GM18498 (cell line): ENCODE measurements around the gene ARL6IP1.
"Not testable (repeated sequence)": the region's sequence is repeated elsewhere in the genome, so short reads cannot be mapped to it uniquely, and the experiment has no call there.

Experiments
- ATAC-seq: cut with Tn5 transposase; IDR thresholded peaks from one replicate; pipeline ENCODE4 v1.9.1; 2021; ENCODE audit warnings: mild to moderate bottlenecking, moderate library complexity; ENCODE audit not compliant: unreplicated experiment

ARL6IP1 gene

DNA sequence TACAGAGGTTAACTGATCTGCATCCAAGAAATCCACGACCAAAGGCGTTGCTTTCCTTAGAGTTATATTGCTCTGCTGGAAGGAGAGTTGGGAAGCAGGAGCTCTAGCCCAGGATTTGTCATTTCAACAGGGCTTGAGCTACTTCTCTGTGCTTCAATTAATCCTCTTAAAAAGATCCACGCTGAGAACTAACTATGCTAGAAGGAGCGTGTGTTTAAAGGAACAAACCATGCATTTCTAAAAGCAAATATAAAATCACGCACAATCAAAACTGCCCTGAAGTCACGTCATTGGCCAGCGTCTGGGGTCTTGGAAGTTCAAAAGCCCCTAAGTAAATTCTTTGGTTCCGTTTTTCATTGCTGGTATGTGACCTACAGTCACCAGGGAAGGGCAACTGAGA, 1.1 kb downstream of the ARL6IP1 start:
- ATAC-seq, result no peak

DNA sequence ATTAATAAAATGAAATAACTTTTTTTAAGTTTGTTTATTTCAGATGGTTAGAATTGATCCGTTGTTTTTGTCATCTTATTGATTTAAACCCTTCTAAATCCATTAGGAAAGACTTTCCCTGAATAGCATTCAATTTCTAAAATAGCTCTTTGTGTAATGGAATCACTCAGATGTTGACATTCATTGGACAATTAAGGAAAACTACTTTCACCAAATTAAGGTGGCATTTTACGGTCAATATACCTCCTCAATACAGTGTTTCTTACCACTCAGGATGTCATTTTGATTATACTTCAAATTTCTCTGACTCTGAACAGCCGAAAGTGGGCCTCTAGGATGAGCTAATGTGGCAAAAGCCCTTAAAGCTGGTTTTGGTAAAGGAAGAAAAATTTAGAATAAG, 1.8 kb downstream of the ARL6IP1 start:
- ATAC-seq, result no peak

DNA sequence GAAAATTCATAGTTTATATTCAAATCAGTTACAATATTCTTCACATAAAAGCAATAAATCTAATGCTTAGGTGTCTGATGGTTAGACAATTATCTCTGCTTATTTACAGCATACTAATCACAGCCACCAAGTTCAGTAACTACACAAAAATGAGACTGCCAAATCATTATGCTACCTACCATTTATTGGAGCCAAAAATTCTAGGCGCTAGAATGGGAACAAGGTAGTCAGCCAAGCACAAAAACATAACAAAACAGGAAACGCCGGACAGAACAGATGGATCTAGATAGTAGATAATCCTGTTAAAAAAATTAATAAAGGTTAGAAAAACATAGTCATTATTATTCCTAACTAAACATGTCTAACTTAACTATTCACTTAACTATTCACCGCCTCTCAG, 3.6 kb downstream of the ARL6IP1 start:
- ATAC-seq, result no peak

DNA sequence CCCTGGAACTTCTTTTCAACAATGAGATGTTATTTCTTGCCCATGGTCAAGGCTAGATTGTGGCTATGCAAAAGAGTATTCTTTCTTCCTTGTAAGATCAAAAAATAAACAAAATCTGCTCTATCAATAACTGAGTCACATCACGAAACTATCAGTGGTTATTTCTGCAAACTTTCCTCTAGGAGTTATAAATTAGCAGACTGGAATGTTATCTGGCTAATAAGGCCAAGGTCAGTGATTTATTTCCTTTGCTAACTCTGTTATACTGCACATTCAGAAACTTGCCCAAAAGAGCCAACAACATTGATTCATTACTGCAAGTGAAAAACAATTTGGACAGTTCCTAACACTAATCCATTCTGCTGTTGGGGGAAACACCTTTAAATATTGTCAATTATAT, 5.0 kb downstream of the ARL6IP1 start:
- no peak for ATAC-seq

DNA sequence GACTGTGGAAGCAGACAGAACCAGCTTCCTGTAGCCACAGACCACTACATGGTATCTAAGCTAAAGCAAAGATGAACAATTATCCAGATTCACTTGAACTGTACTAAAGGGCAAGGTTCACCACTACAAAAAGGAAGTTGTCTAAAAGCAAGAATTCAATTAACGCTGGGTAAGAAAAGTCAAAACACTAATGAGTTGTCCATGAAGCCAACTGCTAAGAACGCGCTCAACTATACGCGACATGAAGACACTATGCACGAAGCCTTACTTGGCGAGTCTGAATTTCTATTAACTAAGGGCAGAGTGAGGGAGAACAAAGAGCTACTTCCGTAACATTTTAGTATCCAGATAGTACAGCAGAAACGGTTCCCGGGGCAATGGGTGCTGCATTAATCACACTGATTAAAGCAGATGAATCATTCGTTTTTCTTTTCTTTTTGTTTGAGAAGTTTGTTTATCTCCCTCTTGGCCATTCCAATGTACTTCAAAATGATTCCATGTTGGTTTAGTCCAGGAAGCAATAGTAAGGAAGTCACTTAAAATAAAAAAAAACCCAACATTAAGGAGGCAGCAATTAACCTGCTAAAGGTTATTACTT, 8.4 kb downstream of the ARL6IP1 start:
- ATAC-seq, result no peak

DNA sequence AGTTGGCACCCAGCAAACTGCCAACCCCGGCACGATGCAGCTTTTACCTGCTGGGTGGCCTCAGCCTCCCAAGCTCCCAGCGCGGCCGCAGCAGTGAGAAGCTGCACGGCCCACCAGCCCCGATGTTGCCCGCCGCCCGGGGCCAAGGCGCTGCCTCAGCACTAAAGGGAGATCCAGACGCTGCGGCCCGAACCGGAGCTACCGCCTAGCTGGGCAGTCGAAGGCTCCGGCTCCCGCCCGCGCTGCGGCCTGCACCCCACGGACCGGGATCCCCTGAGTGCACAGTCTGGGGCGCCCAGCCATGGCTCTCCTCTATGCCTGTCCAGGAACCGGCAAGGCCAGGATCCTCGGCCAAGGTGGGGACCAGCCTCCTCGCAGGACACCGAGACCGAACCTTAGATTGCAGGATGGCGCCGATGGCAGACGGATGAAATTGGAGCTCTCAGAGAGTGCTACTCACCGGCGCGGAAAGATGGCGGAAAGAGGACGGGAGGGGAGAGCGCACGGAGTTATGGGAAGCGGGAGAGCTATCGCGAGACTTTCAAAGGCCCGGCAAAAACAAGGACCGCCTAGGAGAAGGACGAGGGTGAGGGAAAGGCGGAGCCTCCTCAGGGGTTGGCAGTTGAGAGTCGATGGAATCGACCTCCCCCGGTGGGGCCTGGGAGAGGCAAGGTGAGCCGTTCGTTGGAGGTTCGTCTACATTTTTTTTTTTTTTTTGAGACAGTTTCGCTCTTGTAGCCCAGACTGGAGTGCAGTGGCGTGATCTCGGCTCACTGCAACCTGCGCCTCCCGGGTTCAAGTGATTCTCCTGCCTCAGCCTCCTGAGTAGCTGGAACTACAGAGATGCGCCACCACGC, 11.3 kb downstream of the ARL6IP1 start, which contains the start of gene RPS15A:
Gene RPS15A, minus strand, starts transcription at position 485 of the 857 bp plus-strand sequence. CDS start 1,221 bp downstream, outside the sequence.
- ATAC-seq, result peak; percentile 89

DNA sequence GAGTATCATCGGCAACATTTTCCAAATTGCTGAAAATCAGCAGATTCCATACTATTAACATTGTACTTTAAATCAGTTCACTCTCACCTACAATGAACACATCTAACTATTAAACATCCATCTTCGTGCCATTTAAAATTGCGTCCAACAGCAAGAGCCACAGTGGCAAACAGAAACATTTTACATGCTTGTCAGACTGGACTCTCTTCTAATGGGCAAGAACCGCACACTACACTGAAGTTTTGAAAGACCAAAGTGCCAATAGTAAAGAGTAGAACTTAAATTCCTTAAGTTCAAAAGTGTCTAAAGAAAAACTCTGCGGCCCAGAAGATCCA, 11.9 kb downstream of the ARL6IP1 start:
- no peak for ATAC-seq

DNA sequence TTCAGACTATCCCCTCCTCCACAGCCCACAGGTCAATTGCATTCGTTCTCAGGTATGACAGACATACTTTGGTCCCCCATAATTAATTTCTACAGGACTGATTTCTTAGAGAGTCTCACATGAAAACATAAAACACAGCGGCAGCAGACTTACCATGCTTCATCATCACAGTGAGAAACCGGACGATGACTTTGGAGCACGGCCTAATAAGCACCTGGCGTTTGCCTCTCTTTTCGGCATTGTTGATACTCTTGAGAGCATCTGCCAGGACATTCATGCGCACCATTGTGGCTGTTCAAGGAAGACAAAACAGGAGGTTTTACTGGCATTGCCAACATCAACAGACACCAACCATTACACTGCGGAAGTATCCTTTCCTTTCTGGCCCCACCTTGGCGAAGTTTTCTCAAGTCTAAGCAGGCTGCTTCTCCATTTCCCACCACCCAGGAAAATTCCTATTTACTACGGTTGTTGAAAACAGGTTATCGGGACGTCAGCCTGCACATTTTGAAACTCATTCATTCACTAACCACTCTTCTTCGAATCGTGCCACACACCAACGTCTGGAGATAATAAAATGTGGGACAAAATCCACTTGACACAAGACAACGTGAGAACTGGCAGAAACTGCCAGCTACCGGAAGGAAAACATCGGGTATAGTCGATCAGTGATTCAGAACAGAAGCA, 12.4 kb downstream of the ARL6IP1 start:
- ATAC-seq, result no peak

DNA sequence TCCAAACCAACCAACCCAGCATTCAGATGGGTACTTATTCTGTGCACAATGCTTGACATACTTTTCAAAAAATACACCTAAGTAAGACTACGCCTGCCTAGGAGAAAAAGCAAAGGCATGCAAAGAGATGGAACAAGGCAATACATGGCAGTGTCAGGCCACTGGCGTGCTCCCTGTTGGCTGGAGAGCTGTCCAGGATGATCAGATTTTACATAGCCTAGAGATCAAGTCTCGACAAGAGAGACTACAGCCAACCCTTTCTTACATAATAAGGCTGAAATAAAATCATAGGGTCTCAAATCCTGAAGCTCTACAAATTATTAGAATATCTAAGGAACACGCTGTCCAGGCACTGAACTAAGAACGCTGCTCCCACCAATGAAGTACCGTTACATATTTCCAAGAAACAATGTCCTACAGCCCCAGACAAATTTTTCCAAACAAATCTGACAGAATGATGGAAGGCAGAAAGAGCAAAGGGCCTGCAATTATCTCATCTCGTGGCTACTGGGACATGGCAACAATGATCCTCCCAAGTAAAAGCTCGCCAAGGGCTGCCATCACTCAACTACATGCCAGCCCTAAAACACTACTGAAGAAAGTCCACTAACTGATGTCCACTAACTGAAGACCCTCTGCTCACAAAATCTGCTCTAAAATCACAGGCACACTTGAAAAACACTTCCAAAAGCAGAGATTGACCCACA, 16.3 kb downstream of the ARL6IP1 start:
- no peak for ATAC-seq

DNA sequence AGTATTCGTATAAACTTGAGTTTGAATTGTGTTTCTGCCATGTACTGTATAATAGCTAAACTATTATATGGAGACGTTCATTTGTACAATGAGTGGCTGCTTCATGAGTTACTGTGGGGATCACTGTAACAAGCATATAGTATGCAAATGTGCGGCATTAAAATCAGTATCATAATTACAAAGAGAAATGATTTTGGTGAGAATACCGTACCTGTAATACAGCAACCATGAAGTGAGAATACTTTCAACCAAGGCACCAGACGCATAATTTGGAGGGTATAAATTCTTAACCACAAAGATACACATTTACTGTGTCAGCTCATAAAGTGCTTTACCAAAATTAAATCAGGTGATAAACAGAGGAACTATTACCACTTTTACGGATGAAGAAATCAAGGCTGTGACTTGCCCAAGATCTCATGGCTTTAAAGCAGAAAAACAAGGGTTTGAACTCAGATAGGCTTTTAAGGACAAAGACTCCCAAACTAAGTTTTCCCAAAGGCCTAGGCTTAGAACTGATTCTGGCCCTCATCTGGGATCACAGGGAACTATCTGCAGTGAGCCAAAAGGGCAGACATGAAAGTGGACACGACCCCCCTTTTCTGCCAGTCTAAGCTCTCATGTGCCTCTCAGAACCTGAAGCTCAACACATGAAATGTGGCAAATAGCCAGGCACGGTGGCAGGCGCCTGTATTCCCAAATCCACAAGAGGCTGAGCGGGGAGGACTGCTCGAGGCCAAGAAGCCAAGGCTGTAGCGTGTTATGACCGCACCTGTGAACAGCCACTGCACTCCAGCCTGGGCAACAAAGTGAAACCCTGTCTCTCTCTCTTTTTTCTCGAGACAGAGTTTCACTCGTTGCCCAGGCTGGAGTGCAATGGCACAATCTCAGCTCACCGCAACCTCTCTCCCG, 17.7 kb downstream of the ARL6IP1 start:
- no peak for ATAC-seq

DNA sequence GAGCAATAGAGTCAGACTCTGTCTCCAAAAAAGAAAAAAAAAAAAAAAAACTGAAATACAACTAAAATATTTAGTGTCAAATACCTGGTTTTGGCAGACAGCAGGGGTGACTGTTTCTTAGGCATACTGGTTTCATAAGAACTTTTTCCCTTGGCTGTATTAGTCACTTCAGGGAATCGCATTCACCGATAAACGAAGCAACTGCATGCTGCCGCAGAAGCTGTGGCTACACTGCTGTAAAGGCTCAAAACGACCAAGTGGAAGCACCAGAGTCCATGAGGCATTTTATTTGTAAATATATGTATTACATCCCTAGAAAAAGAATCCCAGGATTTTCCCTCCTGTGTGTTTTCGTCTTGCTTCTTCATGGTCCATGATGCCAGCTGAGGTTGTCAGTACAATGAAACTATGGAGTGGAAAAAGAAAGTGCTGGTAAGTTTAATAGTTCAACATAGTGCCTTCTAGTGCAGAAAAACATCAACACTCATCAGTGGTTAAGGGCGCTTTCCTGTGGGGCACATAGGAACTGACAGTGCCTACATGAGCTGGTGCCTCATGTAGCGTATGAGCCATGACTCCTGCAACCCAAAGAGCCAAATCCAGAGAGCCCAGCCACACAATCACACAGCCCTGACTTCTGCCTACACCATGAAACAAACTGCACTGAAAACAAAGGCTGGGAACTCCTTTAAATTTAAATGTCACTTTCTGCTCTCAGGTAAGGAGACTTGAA, 18.5 kb downstream of the ARL6IP1 start:
- ATAC-seq, result no peak

DNA sequence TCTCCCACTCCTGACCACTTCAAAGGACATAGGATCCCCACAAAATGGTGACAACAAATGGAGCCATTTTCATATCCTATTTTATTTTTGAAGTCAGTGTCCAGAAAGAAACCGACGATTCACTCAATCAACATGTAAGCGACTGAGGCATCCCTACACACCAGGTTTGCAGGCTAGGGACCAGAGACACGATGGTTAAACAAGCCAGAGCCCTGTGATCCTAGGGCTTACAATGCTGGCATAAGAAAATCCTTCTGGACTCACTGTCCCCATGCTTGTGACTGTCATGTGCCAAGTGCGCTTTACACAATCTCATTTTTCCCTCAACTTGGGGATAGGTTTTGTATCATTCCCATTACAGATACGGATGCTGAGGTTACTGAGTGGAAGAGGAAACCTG, 20.1 kb downstream of the ARL6IP1 start:
- ATAC-seq, result not testable (repeated sequence)

DNA sequence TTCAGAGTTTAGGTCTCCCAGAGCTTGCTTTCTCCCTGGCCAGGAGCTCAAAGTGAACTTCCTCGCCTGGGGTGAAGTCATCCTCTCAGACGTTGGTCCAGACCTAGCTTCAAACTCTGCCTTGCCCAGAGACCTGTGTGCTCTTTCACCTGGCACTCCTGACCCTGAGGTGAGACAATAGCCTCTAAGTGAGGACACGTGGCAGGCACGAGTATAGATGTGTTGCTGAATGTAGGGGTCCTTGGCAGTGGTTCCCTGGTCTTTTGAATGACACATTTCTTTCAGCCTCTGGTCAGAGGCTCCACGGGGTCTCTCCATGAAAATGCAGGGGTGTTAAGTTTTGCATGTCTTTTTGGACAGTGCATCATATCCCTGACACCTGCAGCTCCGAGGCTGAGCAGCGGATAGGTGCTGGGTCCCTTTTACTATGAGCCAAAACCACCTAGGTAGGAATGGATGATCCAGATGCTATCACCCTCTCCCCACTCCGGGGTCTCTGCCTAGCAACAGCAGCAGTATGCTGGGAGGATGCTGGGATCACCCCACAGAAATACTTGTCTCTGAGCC, 20.8 kb downstream of the ARL6IP1 start:
- ATAC-seq, result not testable (repeated sequence)

DNA sequence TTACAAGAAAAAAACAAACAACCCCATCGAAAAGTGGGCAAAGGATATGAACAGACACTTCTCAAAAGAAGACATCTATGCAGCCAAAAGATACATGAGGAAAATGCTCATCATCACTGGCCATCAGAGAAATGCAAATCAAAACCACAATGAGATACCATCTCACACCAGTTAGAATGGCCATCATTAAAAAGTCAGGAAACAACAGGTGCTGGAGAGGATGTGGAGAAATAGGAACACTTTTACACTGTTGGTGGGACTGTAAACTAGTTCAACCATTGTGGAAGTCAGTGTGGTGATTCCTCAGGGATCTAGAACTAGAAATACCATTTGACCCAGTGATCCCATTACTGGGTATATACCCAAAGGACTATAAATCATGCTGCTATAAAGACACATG, 23.7 kb downstream of the ARL6IP1 start:
- ATAC-seq, result not testable (repeated sequence)

DNA sequence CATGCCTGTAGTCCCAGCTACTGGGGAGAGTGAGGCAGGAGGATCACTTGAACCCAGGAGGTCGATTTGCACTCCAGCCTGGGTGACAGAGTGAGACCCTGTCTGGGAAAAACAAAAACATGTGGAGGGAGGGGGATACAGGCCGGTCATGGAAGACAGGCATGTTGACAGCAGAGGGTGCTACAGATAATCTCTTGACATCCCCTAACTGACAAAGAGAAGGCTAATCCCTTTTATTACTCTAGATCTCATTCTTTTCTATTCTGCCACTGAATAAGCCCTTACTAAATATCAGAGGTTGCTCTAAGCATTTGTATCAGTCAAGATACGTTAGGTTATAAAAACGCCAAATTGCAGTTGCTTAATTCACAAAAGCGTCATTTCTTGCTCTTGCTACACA, 25.0 kb downstream of the ARL6IP1 start:
- ATAC-seq, result not testable (repeated sequence)

DNA sequence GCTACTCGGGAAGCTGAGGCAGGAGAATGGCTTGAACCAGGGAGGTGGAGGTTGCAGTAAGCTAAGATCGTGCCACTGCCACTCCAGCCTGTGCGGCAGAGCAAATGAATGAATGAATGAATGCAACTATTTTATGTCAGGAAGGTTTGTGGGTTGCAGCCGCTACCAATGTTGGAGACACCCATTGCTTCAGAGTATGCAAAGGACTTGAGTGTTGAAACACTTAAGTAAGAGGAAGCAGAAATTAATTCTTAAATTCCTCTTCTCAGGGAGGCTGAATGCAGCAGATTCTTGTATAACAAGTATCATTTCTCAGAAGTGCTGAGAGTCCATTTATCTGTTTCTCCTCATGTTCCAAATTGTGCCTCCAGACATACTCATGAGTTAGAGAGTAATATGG, 26.7 kb downstream of the ARL6IP1 start:
- not testable (repeated sequence) for ATAC-seq

DNA sequence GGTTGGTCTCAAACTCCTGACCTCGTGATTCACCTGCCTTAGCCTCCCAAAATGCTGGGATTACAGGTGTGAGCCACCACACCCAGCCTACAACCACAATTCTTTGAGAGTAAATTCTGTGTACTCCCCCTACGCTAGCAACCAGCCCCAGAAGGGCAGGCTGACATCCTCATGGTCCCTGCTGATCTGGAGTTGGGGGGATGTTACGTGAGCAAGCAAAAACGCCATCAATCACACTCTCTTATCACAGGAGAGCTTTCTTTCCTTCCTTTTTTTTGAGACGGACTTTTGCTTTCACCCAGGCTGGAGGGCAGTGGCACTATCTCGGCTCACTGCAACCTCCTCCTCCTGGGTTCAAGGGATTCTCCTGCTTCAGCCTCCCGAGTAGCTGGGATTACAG, 29.2 kb downstream of the ARL6IP1 start:
- ATAC-seq, result not testable (repeated sequence)

DNA sequence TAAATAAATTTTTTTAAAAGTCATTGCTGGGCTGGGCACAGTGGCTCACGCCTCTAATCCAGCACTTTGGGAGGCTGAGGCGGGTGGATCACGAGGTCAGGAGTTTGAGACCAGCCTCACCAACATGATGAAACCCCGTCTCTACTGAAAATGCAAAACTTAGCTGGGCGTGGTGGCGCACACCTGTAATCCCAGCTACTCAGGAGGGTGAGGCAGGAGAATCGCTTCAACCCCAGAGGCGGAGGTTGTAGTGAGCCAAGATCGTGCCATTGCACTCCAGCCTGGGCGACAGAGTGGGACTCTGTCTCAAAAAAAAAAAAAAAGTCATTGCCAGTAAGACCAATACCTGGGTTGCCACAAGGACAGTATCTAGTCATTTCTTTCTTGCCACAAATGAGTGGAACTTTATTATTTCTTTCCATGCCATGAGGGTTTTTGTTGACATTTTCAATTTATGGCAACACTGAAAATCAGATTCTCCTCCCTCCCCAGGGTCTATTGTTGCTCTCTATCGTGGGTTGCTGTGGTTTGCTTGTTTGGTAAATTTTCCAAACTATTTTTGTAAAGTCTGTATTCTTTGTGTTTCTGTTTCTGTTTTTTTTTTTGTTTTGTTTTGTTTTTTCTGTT, 30.9 kb downstream of the ARL6IP1 start:
- ATAC-seq, result not testable (repeated sequence)

DNA sequence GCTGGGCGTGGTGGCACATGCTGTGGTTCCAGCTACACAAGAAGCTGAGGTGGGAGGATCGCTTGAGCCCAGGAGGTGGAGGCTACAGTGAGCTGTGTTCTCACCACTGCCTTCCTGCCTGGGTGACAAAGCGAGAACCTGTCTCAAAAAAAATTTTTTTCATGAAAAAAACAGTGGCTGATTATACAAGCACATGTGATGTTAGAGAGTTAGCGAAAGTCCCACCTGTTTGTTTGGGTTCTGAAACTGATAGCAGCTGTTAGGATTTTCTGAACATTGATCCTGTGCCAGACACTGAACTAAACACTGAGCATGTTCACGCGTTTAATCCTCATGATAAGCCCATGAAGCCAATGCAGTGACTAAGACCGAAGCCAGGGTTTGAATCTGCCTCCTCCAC, 34.1 kb downstream of the ARL6IP1 start:
- ATAC-seq, result peak; percentile 77
